GM12865 (cell line): Measurements from ENCODE around the gene CCN6.

Experiments
- DNase-seq: peaks from one replicate; pipeline ENCODE4 v3.0.0; 2010; ENCODE audit warnings: low read depth
- H3K4me3 ChIP-seq: 2 replicates; pipeline ENCODE4 v1.5.1; 2011; ENCODE audit warnings: mild to moderate bottlenecking, low read depth, low read length, control low read depth
- CTCF ChIP-seq: IDR thresholded peaks from 2 replicates; pipeline ENCODE4 v1.5.1; 2011; ENCODE audit warnings: low read length, control low read depth, low read depth, inconsistent platforms; ENCODE audit not compliant: insufficient read depth; ENCODE audit errors: missing control alignments

Gene CCN6

GRCh38 chr6:112054001-112054400 lies at the start of gene CCN6:
CCN6 (plus strand) TSS chr6:112054104; CDS start chr6:112054358, 254 bp downstream.
- H3K4me3 ChIP-seq = no peak within 1 kb of the TSS
- TF ChIP-seq CTCF = no peak
- no peak for DNase-seq

GRCh38 chr6:112004201-112005012 lies 49.5 kb upstream of the CCN6 start:
- DNase-seq = no peak
- TF ChIP-seq CTCF = no peak
- no peak overlapping the region for H3K4me3 ChIP-seq

GRCh38 chr6:112005013-112005371 lies 48.9 kb upstream of the CCN6 start:
- no peak for DNase-seq
- no peak overlapping the region for H3K4me3 ChIP-seq
- TF ChIP-seq CTCF = no peak

GRCh38 chr6:112007254-112007653 lies 46.6 kb upstream of the CCN6 start:
- no peak overlapping the region for H3K4me3 ChIP-seq
- DNase-seq = no peak
- no peak for TF ChIP-seq CTCF

GRCh38 chr6:112007805-112008204 lies 46.1 kb upstream of the CCN6 start:
- TF ChIP-seq CTCF = no peak
- peak; percentile 13 for DNase-seq

GRCh38 chr6:112008482-112008881 lies 45.4 kb upstream of the CCN6 start:
- H3K4me3 ChIP-seq = no peak overlapping the region
- no peak for DNase-seq
- TF ChIP-seq CTCF = no peak

More at GRCh38 chr6:112007805-112008204, 46.1 kb upstream of the CCN6 start:
- H3K4me3 ChIP-seq = no peak overlapping the region

GRCh38 chr6:112010328-112010727 lies 43.6 kb upstream of the CCN6 start:
- DNase-seq = no peak
- H3K4me3 ChIP-seq = no peak overlapping the region
- TF ChIP-seq CTCF = no peak
